Kidney (tissue), 14 donors: ENCODE data around the gene SNED1. TPM values are rescaled to one million over a fixed set of nuclear protein-coding genes. Genes with fewer than 3 reads are reported as not detected.

Source experiments
- DNase-seq, 5 donors: peaks; one replicate each; pipeline ENCODE4 v3.0.0-alpha.2; 2013 to 2020
- FAIRE-seq: peaks from 2 replicates; lab custom pipeline; 2012; peaks lifted over from hg19 to GRCh38; lab: Jason Lieb, UNC
- H3K27ac ChIP-seq, 2 donors: one replicate each; pipeline ENCODE4 v1.7.0; 2013; ENCODE audit warnings: low read depth in 2 of 2, low read length in 2 of 2, inconsistent platforms in 1 of 2
- H3K27me3 ChIP-seq: one replicate; pipeline ENCODE4 v1.7.1; 2013; ENCODE audit warnings: low read length, inconsistent platforms; ENCODE audit not compliant: control insufficient read depth, insufficient read depth
- H3K36me3 ChIP-seq, 3 donors: one replicate each; pipeline versions ENCODE4 v1.7.0 to v1.7.1; 2013; ENCODE audit warnings: low read length in 3 of 3, control low read depth in 1 of 3, inconsistent platforms in 1 of 3; ENCODE audit not compliant: insufficient read depth in 3 of 3, control insufficient read depth in 2 of 3
- H3K4me1 ChIP-seq, 3 donors: one replicate each; pipeline versions ENCODE4 v1.7.0 to v1.7.1; 2013; ENCODE audit warnings: low read length in 3 of 3, inconsistent platforms in 1 of 3, low read depth in 1 of 3; ENCODE audit not compliant: control insufficient read depth in 2 of 3, insufficient read depth in 2 of 3
- H3K4me3 ChIP-seq, 3 donors: one replicate each; pipeline versions ENCODE4 v1.7.0 to v1.8.1; 2013; ENCODE audit warnings: low read length in 3 of 3, control low read depth in 1 of 3, inconsistent platforms in 1 of 3
- H3K9ac ChIP-seq, 3 donors: one replicate each; pipeline versions ENCODE4 v1.7.0 to v1.7.1; 2013; ENCODE audit warnings: low read length in 3 of 3, control low read depth in 1 of 3, inconsistent platforms in 1 of 3
- H3K9me3 ChIP-seq, 3 donors: one replicate each; pipeline versions ENCODE4 v1.7.0 to v1.7.1; 2013; ENCODE audit warnings: low read length in 3 of 3, control low read depth in 1 of 3, inconsistent platforms in 1 of 3; ENCODE audit not compliant: control insufficient read depth in 2 of 3, insufficient read depth in 1 of 3
- intact Hi-C: fragments of 100-400 bp; cut with DNase I; formaldehyde crosslinking; loops from one replicate; pipeline ENCODE4 v1.11.1; 2022
- polyA plus RNA-seq: library from polyadenylated mRNA; stranded (reverse); fragments of 350-450 nt; fragmentation: Illumina TruSeq; extraction: RNeasy Lipid Tissue Mini Kit (QIAGEN cat#74804); gene quantifications from one replicate; pipeline ENCODE4 v1.2.3, GENCODE V29; 2014; ENCODE audit warnings: low read depth, low replicate concordance; ENCODE audit not compliant: insufficient read depth
- total RNA-seq: library from RNA; stranded (reverse); fragmentation: NEBNext Ultra II Directional; extraction: Animal tissue kit (Norgen Biotek cat#: 25700); gene quantifications from one replicate; pipeline ENCODE4 v1.2.1, GENCODE V29; 2021
- TF ChIP-seq, protein P1 (sequence below): IDR thresholded peaks from 3 replicates; pipeline ENCODE4 v1.5.1; 2012; ENCODE audit warnings: mild to moderate bottlenecking, moderate library complexity, borderline replicate concordance; ENCODE audit not compliant: insufficient read depth; ENCODE audit errors: extremely low read depth
- donor health status: control.
- donor health status: control.
- donor health status: control.
- donor health status: control.
- donor health status: control.
- donor health status: DM: yes; HTN: yes; CAD: no.
- donor health status: Normal renal cell carcinoma (clear cell type).

Gene SNED1
- total and polyA plus RNA-seq, 2 donors from 2014 or later: 3.0 to 42.1 TPM

- no peaks in the 10 kb centered on the region for H3K27me3 ChIP-seq
- DNase-seq: no peak
- H3K27ac ChIP-seq: no peak overlapping the region
- no peak for FAIRE-seq
- H3K9me3 ChIP-seq: no peaks in the 10 kb centered on the region
- H3K4me1 ChIP-seq: peaks cover 0 to 1% (median 0%) of the 10 kb centered on the region in 3 donors
- peaks cover 8 to 68% (median 31%) of the 10 kb centered on the region in 3 donors for H3K36me3 ChIP-seq
- H3K9ac ChIP-seq: no peak overlapping the region
- TF ChIP-seq, protein P1, sequence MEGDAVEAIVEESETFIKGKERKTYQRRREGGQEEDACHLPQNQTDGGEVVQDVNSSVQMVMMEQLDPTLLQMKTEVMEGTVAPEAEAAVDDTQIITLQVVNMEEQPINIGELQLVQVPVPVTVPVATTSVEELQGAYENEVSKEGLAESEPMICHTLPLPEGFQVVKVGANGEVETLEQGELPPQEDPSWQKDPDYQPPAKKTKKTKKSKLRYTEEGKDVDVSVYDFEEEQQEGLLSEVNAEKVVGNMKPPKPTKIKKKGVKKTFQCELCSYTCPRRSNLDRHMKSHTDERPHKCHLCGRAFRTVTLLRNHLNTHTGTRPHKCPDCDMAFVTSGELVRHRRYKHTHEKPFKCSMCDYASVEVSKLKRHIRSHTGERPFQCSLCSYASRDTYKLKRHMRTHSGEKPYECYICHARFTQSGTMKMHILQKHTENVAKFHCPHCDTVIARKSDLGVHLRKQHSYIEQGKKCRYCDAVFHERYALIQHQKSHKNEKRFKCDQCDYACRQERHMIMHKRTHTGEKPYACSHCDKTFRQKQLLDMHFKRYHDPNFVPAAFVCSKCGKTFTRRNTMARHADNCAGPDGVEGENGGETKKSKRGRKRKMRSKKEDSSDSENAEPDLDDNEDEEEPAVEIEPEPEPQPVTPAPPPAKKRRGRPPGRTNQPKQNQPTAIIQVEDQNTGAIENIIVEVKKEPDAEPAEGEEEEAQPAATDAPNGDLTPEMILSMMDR: no peak
- no peak overlapping the region for H3K4me3 ChIP-seq
- intact Hi-C loops: no loop called here
Observed at GRCh38 chr2:241095594-241096290, 97.3 kb downstream of the SNED1 start.

GRCh38 chr2:241096979-241097378, 98.6 kb downstream of the SNED1 start:
- H3K27ac ChIP-seq: no peak overlapping the region
- intact Hi-C loops: no loop called here
- no peak overlapping the region for H3K9ac ChIP-seq
- peaks cover 0 to 8% (median 0%) of the 10 kb centered on the region in 3 donors for H3K4me1 ChIP-seq
- no peaks in the 10 kb centered on the region for H3K9me3 ChIP-seq
- DNase-seq: no peak
- no peak for FAIRE-seq
- H3K36me3 ChIP-seq: peaks cover 8 to 67% (median 31%) of the 10 kb centered on the region in 3 donors
- H3K4me3 ChIP-seq: no peak overlapping the region
- no peaks in the 10 kb centered on the region for H3K27me3 ChIP-seq
- TF ChIP-seq, protein P1: no peak

GRCh38 chr2:241099246-241099645, 100.8 kb downstream of the SNED1 start:
- Histone ChIP-seq H3K27ac (no peak overlapping the region), H3K4me1 (peaks cover 0 to 8% (median 7%) of the 10 kb centered on the region in 3 donors), H3K36me3 (peaks cover 8 to 45% (median 22%) of the 10 kb centered on the region in 3 donors), H3K9me3 (no peaks in the 10 kb centered on the region), H3K27me3 (no peaks in the 10 kb centered on the region), H3K9ac (no peak overlapping the region), H3K4me3 (no peak overlapping the region)
- no peak for DNase-seq
- no peak for FAIRE-seq
- TF ChIP-seq, protein P1: no peak
- intact Hi-C loops: no loop called here
